Measurements from ENCODE around the gene MOGAT3. TPM values are rescaled to one million over a fixed set of nuclear protein-coding genes. Genes with fewer than 3 reads are reported as not detected.

MOGAT3 gene
- not detected in 2 replicates for total RNA-seq (2014; rRNA removed; shearing (Covaris generic))

GRCh38 chr7:101200862-101201599 is at the start of gene MOGAT3:
TSS of gene MOGAT3 (minus strand) at chr7:101201036. CDS start at chr7:101200854, 182 bp downstream.
- Histone ChIP-seq H3K27me3 (replicated peaks) (peaks cover 43% of the 10 kb centered on the region), H3K27ac (no peak within 1 kb of the TSS), H3K4me3 (no peak within 1 kb of the TSS), H3K9me3 (replicated peaks) (0 out of 2 replicates have a peak, but pooled peaks cover 2% of the 10 kb centered on the region), H3K4me1 (replicated peaks) (0 out of 2 replicates have a peak, but pooled peaks cover 4% of the 10 kb centered on the region), H3K36me3 (peaks cover 3% of the 10 kb centered on the region; the same call in 1 of the 2 replicates)
- no peak for DNase-seq (ENCODE audit: low read depth in 1 of 2, low spot score in 2 of 2)

- no peak for DNase-seq (ENCODE audit: low read depth in 1 of 2, low spot score in 2 of 2)
These were observed 49.5 kb upstream of the MOGAT3 start for GRCh38 chr7:101250324-101250723.

GRCh38 chr7:101248276-101248675 is 47.4 kb upstream of the MOGAT3 start:
- DNase-seq (ENCODE audit: low read depth in 1 of 2, low spot score in 2 of 2) = no peak
- peaks cover 51% of the 10 kb centered on the region for H3K36me3 ChIP-seq
- no peak overlapping the region for H3K4me3 ChIP-seq
- H3K4me1 ChIP-seq (replicated peaks) = peaks cover 18% of the 10 kb centered on the region
- no peaks in the 10 kb centered on the region for H3K27me3 ChIP-seq (replicated peaks)
- no peak overlapping the region for H3K27ac ChIP-seq
- no peaks in the 10 kb centered on the region for H3K9me3 ChIP-seq (replicated peaks)

More at GRCh38 chr7:101250324-101250723, 49.5 kb upstream of the MOGAT3 start:
- peaks cover 7% of the 10 kb centered on the region; the same call in 1 of the 2 replicates for H3K27me3 ChIP-seq (replicated peaks)
- H3K4me1 ChIP-seq (replicated peaks) = peaks cover 5% of the 10 kb centered on the region
- H3K4me3 ChIP-seq = no peak overlapping the region
- H3K36me3 ChIP-seq = peaks cover 39% of the 10 kb centered on the region
- no peaks in the 10 kb centered on the region for H3K9me3 ChIP-seq (replicated peaks)
- no peak overlapping the region for H3K27ac ChIP-seq

- Histone ChIP-seq H3K27ac (peak overlapping the region; percentile 52), H3K9me3 (replicated peaks) (no peaks in the 10 kb centered on the region), H3K27me3 (replicated peaks) (no peaks in the 10 kb centered on the region), H3K4me1 (replicated peaks) (peaks cover 14% of the 10 kb centered on the region), H3K36me3 (peaks cover 57% of the 10 kb centered on the region), H3K4me3 (peak overlapping the region; percentile 74)
- no peak for DNase-seq (ENCODE audit: low read depth in 1 of 2, low spot score in 2 of 2)
These were observed 44.4 kb upstream of the MOGAT3 start for GRCh38 chr7:101245147-101245668.

- peak within 1 kb of the TSS; percentile 74 for H3K4me3 ChIP-seq
- H3K27me3 ChIP-seq (replicated peaks) = no peaks in the 10 kb centered on the region
- DNase-seq (ENCODE audit: low read depth in 1 of 2, low spot score in 2 of 2) = peak; percentile 93 to 97
- H3K36me3 ChIP-seq = peaks cover 59% of the 10 kb centered on the region
- no peaks in the 10 kb centered on the region for H3K9me3 ChIP-seq (replicated peaks)
- peaks cover 14% of the 10 kb centered on the region for H3K4me1 ChIP-seq (replicated peaks)
- peak within 1 kb of the TSS; percentile 52 for H3K27ac ChIP-seq
These were observed 43.7 kb upstream of the MOGAT3 start, which contains the start of gene FIS1 for GRCh38 chr7:101244375-101245146. TSS of gene FIS1 (minus strand) at chr7:101245081. CDS start at chr7:101245004, 77 bp downstream.

- no peak for DNase-seq (ENCODE audit: low read depth in 1 of 2, low spot score in 2 of 2)
- Histone ChIP-seq H3K27me3 (replicated peaks) (no peaks in the 10 kb centered on the region), H3K4me3 (peak overlapping the region; percentile 74), H3K27ac (no peak overlapping the region; the same call in 1 of the 2 replicates), H3K4me1 (replicated peaks) (peaks cover 14% of the 10 kb centered on the region), H3K36me3 (peaks cover 58% of the 10 kb centered on the region), H3K9me3 (replicated peaks) (no peaks in the 10 kb centered on the region)
These were observed 43.0 kb upstream of the MOGAT3 start for GRCh38 chr7:101243646-101244374.

- H3K27ac ChIP-seq = no peak overlapping the region
- no peak for DNase-seq (ENCODE audit: low read depth in 1 of 2, low spot score in 2 of 2)
- peaks cover 14% of the 10 kb centered on the region for H3K4me1 ChIP-seq (replicated peaks)
- H3K36me3 ChIP-seq = peaks cover 57% of the 10 kb centered on the region
- no peak overlapping the region for H3K4me3 ChIP-seq
- no peaks in the 10 kb centered on the region for H3K27me3 ChIP-seq (replicated peaks)
- H3K9me3 ChIP-seq (replicated peaks) = no peaks in the 10 kb centered on the region
These were observed 40.9 kb upstream of the MOGAT3 start for GRCh38 chr7:101241443-101242349.

GRCh38 chr7:101241015-101241363 is 40.2 kb upstream of the MOGAT3 start:
- H3K27ac ChIP-seq = no peak overlapping the region
- H3K36me3 ChIP-seq = peaks cover 56% of the 10 kb centered on the region
- DNase-seq (ENCODE audit: low read depth in 1 of 2, low spot score in 2 of 2) = no peak
- no peak overlapping the region for H3K4me3 ChIP-seq
- H3K9me3 ChIP-seq (replicated peaks) = no peaks in the 10 kb centered on the region
- no peaks in the 10 kb centered on the region for H3K27me3 ChIP-seq (replicated peaks)
- peaks cover 14% of the 10 kb centered on the region for H3K4me1 ChIP-seq (replicated peaks)

GRCh38 chr7:101240226-101241014 is 39.6 kb upstream of the MOGAT3 start:
- H3K4me3 ChIP-seq = no peak overlapping the region
- H3K27me3 ChIP-seq (replicated peaks) = no peaks in the 10 kb centered on the region
- DNase-seq (ENCODE audit: low read depth in 1 of 2, low spot score in 2 of 2) = no peak
- peaks cover 50% of the 10 kb centered on the region for H3K36me3 ChIP-seq
- H3K9me3 ChIP-seq (replicated peaks) = no peaks in the 10 kb centered on the region
- H3K4me1 ChIP-seq (replicated peaks) = peaks cover 14% of the 10 kb centered on the region
- no peak overlapping the region for H3K27ac ChIP-seq

- Histone ChIP-seq H3K27me3 (replicated peaks) (no peaks in the 10 kb centered on the region), H3K9me3 (replicated peaks) (no peaks in the 10 kb centered on the region), H3K4me3 (no peak overlapping the region), H3K27ac (no peak overlapping the region), H3K4me1 (replicated peaks) (peaks cover 9% of the 10 kb centered on the region), H3K36me3 (peaks cover 45% of the 10 kb centered on the region)
- no peak for DNase-seq (ENCODE audit: low read depth in 1 of 2, low spot score in 2 of 2)
These were observed 39.0 kb upstream of the MOGAT3 start for GRCh38 chr7:101239951-101240220.

GRCh38 chr7:101239191-101239950 is 38.5 kb upstream of the MOGAT3 start:
- Histone ChIP-seq H3K27me3 (replicated peaks) (no peaks in the 10 kb centered on the region), H3K27ac (no peak overlapping the region), H3K4me1 (replicated peaks) (peaks cover 8% of the 10 kb centered on the region), H3K36me3 (peaks cover 43% of the 10 kb centered on the region), H3K4me3 (no peak overlapping the region), H3K9me3 (replicated peaks) (no peaks in the 10 kb centered on the region)
- no peak for DNase-seq (ENCODE audit: low read depth in 1 of 2, low spot score in 2 of 2)

Measured in SJSA1 (cell line).